Sigmoid colon (tissue), 7 donors: ENCODE data around the gene SYNGR1. TPM values are rescaled to one million over a fixed set of nuclear protein-coding genes. Genes with fewer than 3 reads are reported as not detected.
"Not testable (repeated sequence)": the region's sequence is repeated elsewhere in the genome, so short reads cannot be mapped to it uniquely, and the experiment has no call there.

Experiments used
- DNase-seq: peaks from one replicate; pipeline ENCODE4 v3.0.0-alpha.2; 2019
- H3K27ac ChIP-seq, 4 donors: fragments of 200-600 bp; sonication (generic); one replicate each; pipeline ENCODE4 v1.5.1; 2016 to 2019; ENCODE audit warnings: mild to moderate bottlenecking in 1 of 4
- H3K27me3 ChIP-seq, 3 donors: fragments of 200-600 bp; sonication (generic); one replicate each; pipeline ENCODE4 v1.5.1; 2019; ENCODE audit warnings: mild to moderate bottlenecking in 1 of 3
- H3K36me3 ChIP-seq, 4 donors: fragments of 200-600 bp; sonication (generic); one replicate each; pipeline ENCODE4 v1.5.1; 2016 to 2019
- H3K4me1 ChIP-seq, 4 donors: fragments of 200-600 bp; sonication (generic); one replicate each; pipeline ENCODE4 v1.5.1; 2017 to 2019
- H3K4me3 ChIP-seq, 4 donors: fragments of 200-600 bp; sonication (generic); one replicate each; pipeline ENCODE4 v1.5.1; 2017 to 2019; ENCODE audit warnings: mild to moderate bottlenecking in 2 of 4, moderate library complexity in 1 of 4
- H3K9me3 ChIP-seq, 4 donors: fragments of 200-600 bp in 3 of 4; sonication (generic) in 3 of 4; one replicate each; pipeline versions ENCODE4 v1.5.1 to v1.6.1; 2013 to 2019
- EP300 ChIP-seq, 4 donors: sonication (generic); formaldehyde crosslinking; IDR thresholded peaks; one replicate each; pipeline ENCODE4 v1.6.1; 2017; ENCODE audit warnings: antibody characterized with exemption in 4 of 4
- POLR2A ChIP-seq, 2 donors: fragments of 450-650 bp; IDR thresholded peaks; one replicate each; pipeline ENCODE4 v1.6.1; 2016; ENCODE audit warnings: antibody characterized with exemption in 2 of 2, mild to moderate bottlenecking in 2 of 2, moderate library complexity in 2 of 2
- POLR2AphosphoS5 ChIP-seq, 4 donors: sonication (generic); formaldehyde crosslinking; IDR thresholded peaks; one replicate each; pipeline ENCODE4 v1.6.1; 2017; ENCODE audit warnings: antibody characterized with exemption in 4 of 4
- WGBS, 2 donors: extraction: QIAGEN DNeasy Blood & Tissue Kit; methylation state at CpG; one replicate each; pipeline ENCODE4 v1.1.7; 2013; 5-methylcytosine and 5-hydroxymethylcytosine counted together
- intact Hi-C: fragments of 100-400 bp; cut with DNase I; formaldehyde crosslinking; loops from one replicate; pipeline ENCODE4 v1.15.1; 2023
- polyA plus RNA-seq, 3 donors: library from polyadenylated mRNA; stranded (reverse); fragments of 200-250 nt; gene quantifications; one replicate each; pipeline ENCODE4 v1.2.3, GENCODE V29; 2013
- total RNA-seq, 4 donors: library from RNA; depleted of rRNA; stranded (reverse); fragments of >200 nt; gene quantifications; one replicate each; pipeline ENCODE4 v1.1.0, GENCODE V29; 2016
- TF ChIP-seq, protein P1 (sequence below), 4 experiments: fragments of 450-650 bp in 3 of 4; fragments of 200-600 bp in 1 of 4; IDR thresholded peaks; one replicate each; pipeline ENCODE4 v1.5.1; 2016 to 2019; ENCODE audit warnings: antibody characterized with exemption in 4 of 4, mild to moderate bottlenecking in 3 of 4, moderate library complexity in 2 of 4
- donor health status: healthy with polysubstance abuse.
- donor health status: Bipolar disorder and iron deficiency.
- donor health status: healthy.

SYNGR1 gene
- total and polyA plus RNA-seq, 7 donors: 0.69 to 29.4 (median 14.5) TPM

DNA sequence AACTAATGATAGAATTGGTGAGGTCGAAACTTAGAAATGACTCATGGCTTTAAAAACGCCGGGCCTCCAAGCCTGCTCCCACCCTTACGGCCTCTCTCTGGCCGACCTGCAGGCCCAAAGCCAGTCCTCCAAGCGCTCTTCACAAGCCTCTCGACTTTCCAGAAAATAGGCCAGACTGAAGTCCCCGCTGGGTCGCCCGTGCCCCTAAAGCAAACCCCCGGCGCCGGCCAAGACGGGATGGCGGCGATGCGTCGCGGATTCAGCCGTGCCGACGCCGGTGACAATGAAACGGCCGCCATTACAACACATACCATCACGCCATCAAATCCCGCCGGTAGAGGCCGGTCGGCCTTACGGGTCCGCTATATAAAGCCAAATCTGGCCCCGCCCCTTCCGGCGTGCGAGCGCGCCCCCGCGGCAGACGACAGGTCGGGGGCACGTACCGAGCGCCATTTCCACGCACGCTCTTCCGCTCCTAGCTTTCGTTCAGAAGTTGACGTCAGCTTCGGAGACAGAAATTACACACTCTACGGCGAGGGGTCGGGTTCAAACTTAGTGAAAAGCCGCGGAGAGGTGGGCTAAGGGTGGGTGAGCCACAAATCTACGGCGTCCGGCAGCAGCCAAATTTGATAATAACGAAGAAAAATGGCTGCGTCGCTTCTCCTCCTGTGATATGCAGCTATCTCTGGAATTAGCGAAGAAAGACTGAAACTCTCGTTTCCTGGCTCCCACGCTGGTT lies 30.3 kb upstream of the SYNGR1 start, which contains the start of gene RPL3:
TSS of gene RPL3 (minus strand) at position 340 of the 739 bp plus-strand sequence. CDS start at position 314, 26 bp downstream.
- 0 to 1% methylated on average over 65 of the region's 65 CpGs for WGBS, 2 donors
- Histone ChIP-seq H3K36me3 (peaks cover 22 to 38% (median 30%) of the 10 kb centered on the region in 4 donors), H3K27me3 (no peaks in the 10 kb centered on the region), H3K27ac (peak within 1 kb of the TSS; percentile 92 to 99 (median 96)), H3K4me1 (peaks cover 0 to 49% (median 43%) of the 10 kb centered on the region in 4 donors), H3K9me3 (no peaks in the 10 kb centered on the region), H3K4me3 (peak within 1 kb of the TSS; percentile 61 to 83 (median 76))
- DNase-seq: peak; percentile 98
- TF ChIP-seq POLR2A (IDR thresholded peaks at IDR 0.05) (peak; percentile 87 to 91), POLR2AphosphoS5 (IDR thresholded peaks at IDR 0.05) (peak; percentile 97 to 100 (median 100)), EP300 (IDR thresholded peaks at IDR 0.05) (peak in 2 of 4 donors; percentile 62 to 93)
- TF ChIP-seq, protein P1, sequence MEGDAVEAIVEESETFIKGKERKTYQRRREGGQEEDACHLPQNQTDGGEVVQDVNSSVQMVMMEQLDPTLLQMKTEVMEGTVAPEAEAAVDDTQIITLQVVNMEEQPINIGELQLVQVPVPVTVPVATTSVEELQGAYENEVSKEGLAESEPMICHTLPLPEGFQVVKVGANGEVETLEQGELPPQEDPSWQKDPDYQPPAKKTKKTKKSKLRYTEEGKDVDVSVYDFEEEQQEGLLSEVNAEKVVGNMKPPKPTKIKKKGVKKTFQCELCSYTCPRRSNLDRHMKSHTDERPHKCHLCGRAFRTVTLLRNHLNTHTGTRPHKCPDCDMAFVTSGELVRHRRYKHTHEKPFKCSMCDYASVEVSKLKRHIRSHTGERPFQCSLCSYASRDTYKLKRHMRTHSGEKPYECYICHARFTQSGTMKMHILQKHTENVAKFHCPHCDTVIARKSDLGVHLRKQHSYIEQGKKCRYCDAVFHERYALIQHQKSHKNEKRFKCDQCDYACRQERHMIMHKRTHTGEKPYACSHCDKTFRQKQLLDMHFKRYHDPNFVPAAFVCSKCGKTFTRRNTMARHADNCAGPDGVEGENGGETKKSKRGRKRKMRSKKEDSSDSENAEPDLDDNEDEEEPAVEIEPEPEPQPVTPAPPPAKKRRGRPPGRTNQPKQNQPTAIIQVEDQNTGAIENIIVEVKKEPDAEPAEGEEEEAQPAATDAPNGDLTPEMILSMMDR (IDR thresholded peaks at IDR 0.05): peak in 1 of 4 experiments; percentile 13
- intact Hi-C loops: loop anchor here (2.0 to 5.0 kb wide), 5 partner anchors 167 to 617 kb away; partner anchors contain the start of genes APOBEC3C, CBX6, CBX7 and JOSD1

DNA sequence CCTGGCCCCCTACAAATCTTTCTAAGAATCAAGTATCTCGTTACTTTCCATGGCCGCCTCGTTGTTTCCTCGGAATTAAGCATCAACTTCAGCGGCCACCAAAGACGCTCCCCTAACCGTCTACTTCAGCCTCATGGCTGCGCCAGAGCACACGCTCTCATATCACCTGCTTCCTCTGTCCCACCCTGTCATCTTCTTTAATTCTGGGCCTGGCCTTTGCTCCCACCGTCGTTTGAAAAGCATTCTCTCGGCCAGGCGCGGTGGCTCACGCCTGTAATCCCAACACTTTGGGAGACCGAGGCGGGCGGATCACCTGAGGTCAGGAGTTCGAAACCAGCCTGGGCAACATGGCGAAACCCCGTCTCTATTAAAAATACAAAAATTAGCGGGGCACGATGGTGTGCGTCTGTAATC lies 29.2 kb upstream of the SYNGR1 start:
- H3K27me3 ChIP-seq, intact Hi-C loops, H3K9me3 ChIP-seq: not testable (repeated sequence)
- 89% methylated on average over 24 of the region's 24 CpGs for WGBS, 2 donors
- peak overlapping the region in 3 of 4 donors; percentile 61 to 83 (median 72) for H3K4me3 ChIP-seq
- DNase-seq: peak; percentile 65
- H3K27ac ChIP-seq: peak overlapping the region; percentile 92 to 99 (median 96)
- H3K36me3 ChIP-seq: peaks cover 11 to 26% (median 19%) of the 10 kb centered on the region in 4 donors
- H3K4me1 ChIP-seq: peaks cover 0 to 38% (median 34%) of the 10 kb centered on the region in 4 donors

DNA sequence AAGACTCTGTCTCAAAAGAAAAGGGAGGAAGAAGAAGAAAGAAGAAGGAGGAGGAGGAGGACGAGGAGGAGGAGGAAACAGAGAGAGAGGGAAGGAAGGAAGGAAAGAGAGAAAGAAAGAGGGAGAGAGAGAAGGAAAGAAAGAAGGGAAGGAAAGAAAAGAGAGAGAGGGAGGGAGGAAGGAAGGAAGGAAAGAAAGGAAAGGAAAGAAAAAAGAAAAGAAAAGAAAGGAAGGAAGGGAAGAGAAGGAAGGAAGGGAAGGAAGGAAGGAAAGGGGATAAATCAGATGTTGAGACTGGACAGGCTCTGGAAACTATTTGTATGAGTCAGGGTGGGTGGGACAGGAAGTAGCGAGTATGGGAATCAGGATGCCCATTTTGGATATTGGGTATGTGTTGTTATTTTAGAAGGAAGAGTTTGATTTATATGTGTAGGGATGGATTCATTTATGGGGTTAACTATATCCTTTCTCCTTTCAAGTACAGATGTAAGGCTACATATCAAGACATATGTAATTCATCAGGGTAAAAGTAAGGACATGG lies 24.3 kb upstream of the SYNGR1 start:
- 71 to 73% methylated on average over 2 of the region's 2 CpGs for WGBS, 2 donors
- TF ChIP-seq, protein P1 (IDR thresholded peaks at IDR 0.05): no peak
- no peak for TF ChIP-seq POLR2AphosphoS5 (IDR thresholded peaks at IDR 0.05)
- peaks cover 0 to 3% (median 1%) of the 10 kb centered on the region in 4 donors for H3K4me1 ChIP-seq
- no peaks in the 10 kb centered on the region for H3K27me3 ChIP-seq
- no peak overlapping the region for H3K4me3 ChIP-seq
- intact Hi-C loops: no loop called here
- H3K27ac ChIP-seq: no peak overlapping the region
- no peaks in the 10 kb centered on the region for H3K36me3 ChIP-seq
- no peaks in the 10 kb centered on the region for H3K9me3 ChIP-seq
- no peak for DNase-seq

DNA sequence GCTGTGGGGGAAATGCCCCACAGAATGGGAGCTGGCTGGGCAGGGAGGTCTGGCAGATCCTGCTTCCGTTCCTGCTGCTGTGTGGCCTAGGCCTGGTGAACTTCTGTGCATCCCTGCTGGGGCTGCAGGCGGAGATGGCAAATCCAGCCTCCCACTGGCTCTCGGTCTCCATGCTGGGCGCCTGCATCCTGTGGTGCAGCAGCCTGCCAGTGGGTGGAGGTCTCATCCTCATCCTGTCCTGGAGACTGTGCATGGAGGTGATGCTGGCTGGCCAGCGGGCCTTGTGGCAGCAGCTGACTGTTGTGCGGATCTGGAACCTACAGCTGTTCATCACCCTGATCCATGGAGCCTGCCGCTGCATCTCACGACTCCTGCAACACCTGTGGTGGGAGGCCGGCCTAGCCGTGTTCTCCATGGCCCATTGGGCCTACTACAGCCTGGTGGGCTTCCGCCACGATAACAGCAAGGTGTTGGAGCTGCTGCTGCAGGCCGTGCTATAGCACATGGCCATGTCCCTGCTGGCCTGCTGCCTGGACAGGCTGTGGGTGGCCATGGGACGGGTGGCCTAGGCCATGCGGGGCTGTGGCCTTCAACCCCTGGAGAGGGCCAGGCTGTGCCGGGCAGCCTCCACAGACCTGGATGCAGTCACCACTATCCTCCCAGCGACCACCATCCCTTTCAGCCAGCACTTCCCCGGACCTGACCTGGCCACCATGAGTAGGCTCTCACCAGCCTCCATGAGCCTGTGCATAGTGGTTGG lies 21.6 kb upstream of the SYNGR1 start:
- TF ChIP-seq, protein P1 (IDR thresholded peaks at IDR 0.05): no peak
- TF ChIP-seq POLR2A (IDR thresholded peaks at IDR 0.05): no peak
- TF ChIP-seq POLR2AphosphoS5 (IDR thresholded peaks at IDR 0.05): no peak
- no peaks in the 10 kb centered on the region for H3K9me3 ChIP-seq
- H3K27me3 ChIP-seq: no peaks in the 10 kb centered on the region
- intact Hi-C loops: no loop called here
- no peak overlapping the region for H3K27ac ChIP-seq
- DNase-seq: peak; percentile 63
- H3K36me3 ChIP-seq: no peaks in the 10 kb centered on the region
- no peak overlapping the region for H3K4me3 ChIP-seq
- H3K4me1 ChIP-seq: no peaks in the 10 kb centered on the region
- 90 to 95% methylated on average over 18 of the region's 18 CpGs for WGBS, 2 donors

DNA sequence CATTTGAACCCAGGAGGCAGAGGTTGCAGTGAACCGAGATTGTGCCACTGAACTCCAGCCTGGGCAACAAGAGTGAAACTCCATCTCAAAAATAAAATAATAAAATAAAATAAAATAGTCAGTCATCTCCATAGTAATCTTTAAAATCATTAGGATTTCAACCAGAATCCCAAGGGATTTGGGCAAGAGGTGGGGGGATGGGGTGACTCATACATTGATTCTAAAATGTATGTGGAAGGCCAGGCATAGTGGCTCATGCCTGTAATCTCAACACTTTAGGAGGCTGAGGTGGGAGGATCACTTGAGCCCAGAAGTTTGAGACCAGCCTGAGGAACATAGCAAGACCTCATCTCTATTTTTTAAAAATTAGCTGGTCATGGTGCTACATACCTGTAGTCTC lies 19.2 kb upstream of the SYNGR1 start:
- H3K27ac ChIP-seq, H3K27me3 ChIP-seq, intact Hi-C loops, H3K36me3 ChIP-seq, DNase-seq, H3K9me3 ChIP-seq, H3K4me1 ChIP-seq, H3K4me3 ChIP-seq: not testable (repeated sequence)
- 97% methylated on average over 1 of the region's 1 CpG for WGBS, 2 donors
